Mucosa of gallbladder (tissue), 1 donor: ENCODE data around the gene CEP126. TPM values are rescaled to one million over a fixed set of nuclear protein-coding genes. Genes with fewer than 3 reads are reported as not detected.
A peak's percentile ranks its signal among the peaks of the same experiment; 100 is the strongest.
"Not testable (repeated sequence)": the region's sequence is repeated elsewhere in the genome, so short reads cannot be mapped to it uniquely, and the experiment has no call there.

Experiments used
- DNase-seq: peaks from one replicate; pipeline ENCODE4 v3.0.0-alpha.2; 2020; ENCODE audit warnings: low spot score
- total RNA-seq: library from RNA; stranded (reverse); gene quantifications from one replicate; pipeline ENCODE4 v1.2.1, GENCODE V29; 2021
- donor health status: DM: no; HTN: no; CAD: no.

Gene CEP126
- total RNA-seq, 1 donor from 2014 or later: 10.0 TPM

GRCh38 chr11:101929294-101929915 lies 14.6 kb downstream of the CEP126 start:
- DNase-seq: no peak

DNA sequence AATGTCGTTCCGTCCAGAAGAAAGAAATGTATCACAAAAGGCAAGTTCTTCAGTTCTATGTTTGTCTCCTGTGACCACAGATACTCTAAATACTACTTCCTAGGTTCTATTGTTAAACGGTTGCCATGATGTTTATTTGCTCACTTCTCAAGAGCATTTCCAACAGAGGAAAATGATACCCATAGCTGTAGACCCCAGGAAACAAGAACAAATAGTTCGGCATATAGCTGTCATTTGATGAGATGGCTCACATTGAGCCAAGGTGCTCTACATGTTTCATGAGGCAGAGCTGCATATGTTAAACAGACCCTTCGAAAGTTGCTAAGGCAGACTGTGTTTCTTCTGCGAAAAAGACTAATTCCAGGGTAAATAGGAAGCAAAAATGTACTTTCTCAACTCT lies 16.9 kb downstream of the CEP126 start:
- DNase-seq: no peak

- DNase-seq: no peak
Measured at GRCh38 chr11:101940901-101941520, 26.2 kb downstream of the CEP126 start.

GRCh38 chr11:101944923-101945322 lies 30.1 kb downstream of the CEP126 start:
- no peak for DNase-seq

- DNase-seq: no peak
Measured at GRCh38 chr11:101945448-101945847, 30.6 kb downstream of the CEP126 start.

DNA sequence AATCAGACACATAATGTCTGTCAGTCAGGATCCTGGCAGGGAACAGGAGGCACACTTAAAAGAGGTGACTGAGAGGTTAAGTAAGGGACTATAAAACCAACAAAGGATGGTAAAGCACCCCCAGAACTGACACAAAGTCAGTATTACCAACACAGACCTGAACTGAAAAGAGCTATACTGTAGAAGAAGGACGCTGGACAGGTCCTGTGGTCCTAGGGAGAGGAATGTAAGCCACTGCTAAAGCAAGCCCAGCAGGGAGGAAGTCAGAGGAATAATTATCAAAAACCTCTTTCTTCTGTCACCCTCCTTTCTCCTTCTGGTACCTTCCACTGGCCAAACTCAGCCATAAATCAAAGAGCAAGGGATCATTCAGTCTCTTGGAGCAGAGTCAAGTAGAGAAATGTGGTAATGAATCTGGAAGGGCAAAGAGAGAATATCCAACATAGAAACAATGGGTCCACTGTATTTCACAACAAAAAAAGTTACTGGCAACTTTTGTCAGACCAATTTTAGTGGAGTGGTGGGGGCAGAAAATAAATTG lies 34.9 kb downstream of the CEP126 start:
- no peak for DNase-seq

- DNase-seq: no peak
Measured at GRCh38 chr11:101955278-101955677, 40.5 kb downstream of the CEP126 start.

GRCh38 chr11:101955701-101956100 lies 40.9 kb downstream of the CEP126 start:
- no peak for DNase-seq

- no peak for DNase-seq
Measured at GRCh38 chr11:101960231-101960630, 45.4 kb downstream of the CEP126 start.

DNA sequence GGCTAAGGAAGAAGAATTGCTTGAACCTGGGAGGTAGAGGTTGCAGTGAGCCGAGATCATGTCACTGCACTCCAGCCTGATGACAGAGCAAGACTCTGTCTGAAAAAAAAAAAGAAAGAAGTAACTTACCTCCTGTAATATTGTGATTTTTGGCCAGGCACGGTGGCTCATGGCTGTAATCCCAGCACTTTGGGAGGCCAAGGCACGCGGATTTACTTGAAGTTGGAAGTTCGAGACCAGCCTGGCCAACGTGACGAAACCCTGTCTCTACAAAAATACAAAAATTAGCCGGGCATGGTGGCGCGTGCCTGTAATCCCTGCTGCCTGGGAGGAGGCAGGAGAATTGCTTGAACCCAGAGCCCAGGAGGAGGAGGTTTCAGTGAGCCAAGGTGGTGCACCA lies 49.4 kb downstream of the CEP126 start:
- DNase-seq: not testable (repeated sequence)

- no peak for DNase-seq
Measured at GRCh38 chr11:101974255-101974654, 59.4 kb downstream of the CEP126 start.

GRCh38 chr11:101974771-101975170 lies 60.0 kb downstream of the CEP126 start:
- no peak for DNase-seq

- no peak for DNase-seq
Measured at GRCh38 chr11:101975734-101976133, 60.9 kb downstream of the CEP126 start.

DNA sequence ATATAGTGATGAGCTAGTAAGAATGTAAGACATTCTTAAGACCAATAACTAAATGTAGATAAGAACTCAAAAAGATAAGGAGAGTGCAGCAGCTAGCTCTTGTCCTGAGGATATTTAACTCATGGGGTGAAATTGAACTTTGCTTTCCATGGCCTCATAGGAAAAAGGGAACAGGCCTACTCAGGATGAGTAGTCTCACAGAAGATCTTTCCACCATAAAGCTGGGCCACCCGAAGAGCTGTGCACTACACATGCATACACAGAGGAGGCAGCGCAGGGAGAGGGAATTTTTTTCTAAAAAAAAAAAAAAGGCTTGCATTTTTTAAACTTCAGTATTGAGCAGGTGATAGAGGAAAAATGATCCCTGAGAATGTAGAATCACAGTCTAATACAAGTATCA lies 72.6 kb downstream of the CEP126 start:
- no peak for DNase-seq

DNA sequence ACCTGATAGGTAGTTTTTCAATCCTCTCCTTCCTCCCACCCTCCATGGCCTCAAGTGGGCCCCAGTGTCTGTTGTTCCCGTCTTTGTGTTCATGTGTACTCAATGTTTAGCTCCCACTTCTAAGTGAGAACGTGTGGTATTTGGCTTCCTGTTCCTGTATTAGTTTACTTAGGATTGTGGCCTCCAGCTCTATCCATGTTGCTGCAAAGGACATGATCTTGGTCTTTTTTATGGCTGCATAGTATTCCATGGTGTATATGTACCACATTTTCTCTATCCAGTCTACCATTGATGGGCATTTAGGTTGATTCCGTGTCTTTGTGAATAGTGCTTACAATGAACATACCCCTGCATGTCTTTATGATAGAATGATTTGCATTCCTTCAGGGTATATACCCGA lies 78.4 kb downstream of the CEP126 start:
- no peak for DNase-seq

DNA sequence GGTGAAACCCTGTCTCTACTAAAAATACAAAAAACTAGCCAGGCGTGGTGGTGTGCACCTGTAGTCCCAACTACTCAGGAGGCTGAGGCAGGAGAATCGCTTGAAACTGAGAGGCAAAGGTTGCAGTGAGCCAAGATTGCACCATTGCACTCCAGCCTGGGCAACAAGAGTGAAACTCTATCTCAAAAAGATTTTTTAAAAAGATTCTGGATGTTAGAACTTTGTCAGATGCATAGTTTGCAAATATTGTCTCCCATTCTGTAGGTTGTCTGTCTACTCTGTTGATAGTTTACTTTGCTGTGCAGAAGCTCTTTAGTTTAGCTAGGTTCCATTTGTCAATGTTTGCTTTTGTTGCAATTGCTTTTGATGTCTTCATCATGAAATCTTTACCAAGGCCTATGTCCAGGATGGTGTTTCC lies 79.3 kb downstream of the CEP126 start:
- DNase-seq: not testable (repeated sequence)

GRCh38 chr11:101996111-101996510 lies 81.3 kb downstream of the CEP126 start:
- no peak for DNase-seq

DNA sequence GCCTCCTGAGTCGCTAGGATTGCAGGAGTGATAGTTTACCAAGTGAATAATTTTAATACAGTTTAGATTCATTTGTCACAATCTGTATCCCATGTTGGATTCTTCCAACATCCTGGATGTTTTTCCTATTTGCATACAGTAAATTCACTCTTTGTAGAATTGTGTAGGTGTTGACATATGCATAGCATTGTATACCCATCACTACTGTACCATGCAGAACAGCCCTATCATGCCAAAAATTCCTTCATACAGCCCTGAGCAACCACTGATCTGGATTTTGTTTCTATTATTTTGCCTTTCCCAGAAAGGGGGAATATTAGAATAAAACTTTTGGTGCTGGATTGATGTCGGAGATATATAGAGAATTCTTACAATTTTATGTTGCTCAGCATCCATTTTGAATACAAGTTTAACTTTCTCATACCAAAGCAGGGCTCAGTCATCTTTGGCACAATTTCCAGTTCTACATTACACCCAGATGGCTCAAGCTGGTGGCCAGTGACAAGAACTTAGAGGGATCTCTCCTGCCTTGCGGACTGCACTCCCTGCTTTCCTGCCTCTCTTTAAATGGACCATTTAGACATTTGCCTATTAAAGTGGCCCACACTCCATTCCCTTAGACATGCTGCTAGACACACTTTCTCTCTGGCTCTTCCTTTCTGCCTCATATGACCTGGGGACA lies 87.0 kb downstream of the CEP126 start:
- no peak for DNase-seq

- no peak for DNase-seq
Measured at GRCh38 chr11:102004220-102004619, 89.4 kb downstream of the CEP126 start.

- DNase-seq: no peak
Measured at GRCh38 chr11:102005306-102005705, 90.5 kb downstream of the CEP126 start.

DNA sequence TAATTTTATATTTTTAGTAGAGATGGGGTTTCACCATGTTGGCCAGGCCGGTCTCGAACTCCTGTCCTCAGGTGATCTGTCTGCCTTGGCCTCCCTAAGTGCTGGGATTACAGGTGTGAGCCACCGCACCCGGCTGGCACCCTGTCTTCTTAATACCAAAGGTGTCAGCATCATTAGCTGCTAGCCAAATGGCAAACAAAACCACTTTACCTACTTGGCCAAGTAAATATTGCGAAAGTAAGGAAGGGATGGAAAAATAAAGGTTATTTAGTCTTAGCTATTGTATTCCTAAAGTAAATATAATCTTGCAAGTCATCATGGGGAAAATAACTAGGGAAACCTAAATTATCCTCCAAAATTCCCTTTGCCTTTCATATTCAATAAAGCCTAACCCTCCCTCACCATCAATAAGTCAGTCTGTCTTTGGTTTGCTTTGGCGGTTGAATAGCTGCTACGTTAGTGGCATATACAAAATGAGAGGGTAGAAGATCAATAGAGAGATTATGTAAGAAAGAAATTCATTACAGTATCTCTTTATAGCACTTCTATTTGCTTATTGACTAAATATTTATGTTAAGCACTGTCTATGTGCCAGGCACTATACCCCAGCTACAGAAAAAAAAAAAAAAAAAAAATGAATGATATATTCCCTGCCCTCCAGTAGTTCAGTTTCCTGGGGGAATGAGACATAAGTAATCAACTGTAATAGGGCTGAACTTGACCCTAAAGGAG lies 92.2 kb downstream of the CEP126 start:
- peak; percentile 37 for DNase-seq
